Endometrium (tissue), 2 donors: ENCODE data around the gene UROC1.

Source experiments
- FAIRE-seq: peaks from 2 replicates; lab custom pipeline; 2012; peaks lifted over from hg19 to GRCh38; lab: Jason Lieb, UNC
- donor health status: control.
- donor health status: control.

UROC1 gene

GRCh38 chr3:126478581-126479310 lies 38.8 kb downstream of the UROC1 start:
- no peak for FAIRE-seq

- FAIRE-seq, result no peak
Observed at GRCh38 chr3:126477061-126477380, 40.6 kb downstream of the UROC1 start.

- FAIRE-seq, result no peak
Observed at GRCh38 chr3:126476166-126477060, 41.2 kb downstream of the UROC1 start.

GRCh38 chr3:126475413-126476114 lies 42.0 kb downstream of the UROC1 start, which contains the start of gene ZXDC:
Gene ZXDC (minus strand): TSS chr3:126475891. CDS start chr3:126475865, 26 bp downstream.
- no peak for FAIRE-seq

GRCh38 chr3:126474498-126475412 lies 42.8 kb downstream of the UROC1 start:
- FAIRE-seq, result no peak

- FAIRE-seq, result no peak
Observed at GRCh38 chr3:126473292-126474168, 44.0 kb downstream of the UROC1 start.

GRCh38 chr3:126472277-126473006 lies 45.1 kb downstream of the UROC1 start:
- FAIRE-seq, result no peak

- no peak for FAIRE-seq
Observed at GRCh38 chr3:126469479-126469878, 48.1 kb downstream of the UROC1 start.

GRCh38 chr3:126468028-126468891 lies 49.3 kb downstream of the UROC1 start:
- FAIRE-seq, result no peak

GRCh38 chr3:126467611-126467955 lies 50.0 kb downstream of the UROC1 start:
- FAIRE-seq, result no peak

GRCh38 chr3:126466886-126467610 lies 50.5 kb downstream of the UROC1 start:
- no peak for FAIRE-seq

- no peak for FAIRE-seq
Observed at GRCh38 chr3:126465928-126466544, 51.5 kb downstream of the UROC1 start.

GRCh38 chr3:126464997-126465396 lies 52.6 kb downstream of the UROC1 start:
- FAIRE-seq, result no peak

GRCh38 chr3:126464494-126464893 lies 53.1 kb downstream of the UROC1 start:
- no peak for FAIRE-seq

- no peak for FAIRE-seq
Observed at GRCh38 chr3:126464093-126464492, 53.5 kb downstream of the UROC1 start.

- no peak for FAIRE-seq
Observed at GRCh38 chr3:126463521-126463920, 54.1 kb downstream of the UROC1 start.

- FAIRE-seq, result no peak
Observed at GRCh38 chr3:126461450-126462070, 56.0 kb downstream of the UROC1 start.
